HepG2 (cell line): ENCODE results near the gene ADPRS. TPM values are rescaled to one million over a fixed set of nuclear protein-coding genes. Genes with fewer than 3 reads are reported as not detected.

ENCODE experiments used
- HDAC1 ChIP-seq: sonication (generic); formaldehyde crosslinking; IDR thresholded peaks from 2 replicates; pipeline ENCODE4 v1.5.1; 2020; ENCODE audit warnings: mild to moderate bottlenecking, missing genetic modification reagents
- HDAC2 ChIP-seq: sonication (generic); formaldehyde crosslinking; IDR thresholded peaks from 2 replicates; pipeline ENCODE4 v1.4.0; 2020; ENCODE audit warnings: missing genetic modification reagents
- HNRNPUL1 ChIP-seq: fragments of 200-400 bp; formaldehyde crosslinking; IDR thresholded peaks from 2 replicates; pipeline ENCODE4 v1.6.1; 2017; ENCODE audit warnings: low read depth, mild to moderate bottlenecking, low read length, moderate library complexity
- KAT7 ChIP-seq: IDR thresholded peaks from 2 replicates; pipeline ENCODE4 v1.6.1; 2018; ENCODE audit warnings: borderline replicate concordance, missing compliant biosample characterization
- KLF13 ChIP-seq: sonication (generic); formaldehyde crosslinking; IDR thresholded peaks from 2 replicates; pipeline ENCODE4 v1.4.0; 2020; ENCODE audit warnings: mild to moderate bottlenecking, missing genetic modification reagents
- POLR2G ChIP-seq: fragments of 200-400 bp; formaldehyde crosslinking; IDR thresholded peaks from 2 replicates; pipeline ENCODE4 v1.6.1; 2018; ENCODE audit warnings: mild to moderate bottlenecking, low read depth, low read length, moderate library complexity
- PTBP1 ChIP-seq: fragments of 200-400 bp; formaldehyde crosslinking; IDR thresholded peaks from 2 replicates; pipeline ENCODE4 v1.6.1; 2018; ENCODE audit warnings: low read length, low read depth; ENCODE audit not compliant: poor library complexity, severe bottlenecking
- TRIM24 ChIP-seq: sonication (generic); formaldehyde crosslinking; IDR thresholded peaks from 2 replicates; pipeline ENCODE4 v1.8.0; 2022; ENCODE audit warnings: mild to moderate bottlenecking, missing genetic modification reagents
- ZBTB38 ChIP-seq: sonication (generic); formaldehyde crosslinking; IDR thresholded peaks from 2 replicates; pipeline ENCODE4 v1.5.1; 2020; ENCODE audit warnings: mild to moderate bottlenecking, missing genetic modification reagents
- ZMYM2 ChIP-seq: sonication (generic); formaldehyde crosslinking; IDR thresholded peaks from 2 replicates; pipeline ENCODE4 v1.8.0; 2022; ENCODE audit warnings: mild to moderate bottlenecking, missing genetic modification reagents
- ZNF329 ChIP-seq: sonication (generic); formaldehyde crosslinking; IDR thresholded peaks from 2 replicates; pipeline ENCODE4 v1.9.0; 2021; ENCODE audit warnings: low read depth, mild to moderate bottlenecking, missing genetic modification reagents
- ZNF350 ChIP-seq: sonication (generic); formaldehyde crosslinking; IDR thresholded peaks from 2 replicates; pipeline ENCODE4 v1.4.0; 2020; ENCODE audit warnings: mild to moderate bottlenecking, low read depth, missing genetic modification reagents, borderline replicate concordance
- ZNF562 ChIP-seq: sonication (generic); formaldehyde crosslinking; IDR thresholded peaks from 2 replicates; pipeline ENCODE4 v1.8.0; 2022; ENCODE audit warnings: missing genetic modification reagents, borderline replicate concordance
- ZNF569 ChIP-seq: sonication (generic); formaldehyde crosslinking; IDR thresholded peaks from 2 replicates; pipeline ENCODE4 v1.5.0; 2020; ENCODE audit warnings: mild to moderate bottlenecking, missing genetic modification reagents, moderate library complexity, borderline replicate concordance
- ZNF660 ChIP-seq: sonication (generic); formaldehyde crosslinking; IDR thresholded peaks from 2 replicates; pipeline ENCODE4 v1.5.1; 2020; ENCODE audit warnings: mild to moderate bottlenecking, low read depth, missing genetic modification reagents, borderline replicate concordance
- ZSCAN22 ChIP-seq: sonication (generic); formaldehyde crosslinking; IDR thresholded peaks from 2 replicates; pipeline ENCODE4 v1.4.0; 2020; ENCODE audit warnings: mild to moderate bottlenecking, missing genetic modification reagents
- polyA plus RNA-seq, 8 experiments: library from polyadenylated mRNA; depleted of rRNA in 3 of 8; stranded (reverse) in 7 of 8; unstranded in 1 of 8; fragments of >200 nt; fragmentation: Illumina TruSeq in 4 of 8; extraction: Trizol in 4 of 8; gene quantifications; 2 replicates each; pipeline versions ENCODE4 v1.2.1 to v1.2.3, GENCODE V29; 2011 to 2016; ENCODE audit warnings: low read depth in 4 of 8, missing spikeins in 1 of 8, mixed read lengths in 1 of 8; ENCODE audit not compliant: insufficient read depth in 1 of 8
- total RNA-seq, 5 experiments: library from RNA; depleted of rRNA; stranded (reverse); fragments of >200 nt; fragmentation: Illumina TruSeq; extraction: Trizol; gene quantifications; 2 replicates each; pipeline ENCODE4 v1.2.3, GENCODE V29; 2016; ENCODE audit warnings: low read depth in 1 of 5
- TF ChIP-seq, protein P1 (sequence below): sonication (generic); formaldehyde crosslinking; IDR thresholded peaks from 2 replicates; pipeline ENCODE4 v1.4.0; 2020; ENCODE audit warnings: missing genetic modification reagents, low read depth, mild to moderate bottlenecking, borderline replicate concordance
- TF ChIP-seq, protein P2 (sequence below): sonication (generic); formaldehyde crosslinking; IDR thresholded peaks from 2 replicates; pipeline ENCODE4 v1.5.1; 2020; ENCODE audit warnings: missing genetic modification reagents, mild to moderate bottlenecking, borderline replicate concordance
- TF ChIP-seq, protein P3 (sequence below): sonication (generic); formaldehyde crosslinking; IDR thresholded peaks from 2 replicates; pipeline ENCODE4 v1.4.0; 2020; ENCODE audit warnings: missing genetic modification reagents, borderline replicate concordance
- TF ChIP-seq, protein P4 (sequence below): sonication (generic); formaldehyde crosslinking; IDR thresholded peaks from 2 replicates; pipeline ENCODE4 v1.5.0; 2020; ENCODE audit warnings: missing genetic modification reagents, mild to moderate bottlenecking, borderline replicate concordance

Gene ADPRS
- total and polyA plus RNA-seq, 2 of the 13 experiments (the other 11 are each of a cell fraction or from before 2014, with no cell fraction given): 30.6 to 36.4 TPM

DNA sequence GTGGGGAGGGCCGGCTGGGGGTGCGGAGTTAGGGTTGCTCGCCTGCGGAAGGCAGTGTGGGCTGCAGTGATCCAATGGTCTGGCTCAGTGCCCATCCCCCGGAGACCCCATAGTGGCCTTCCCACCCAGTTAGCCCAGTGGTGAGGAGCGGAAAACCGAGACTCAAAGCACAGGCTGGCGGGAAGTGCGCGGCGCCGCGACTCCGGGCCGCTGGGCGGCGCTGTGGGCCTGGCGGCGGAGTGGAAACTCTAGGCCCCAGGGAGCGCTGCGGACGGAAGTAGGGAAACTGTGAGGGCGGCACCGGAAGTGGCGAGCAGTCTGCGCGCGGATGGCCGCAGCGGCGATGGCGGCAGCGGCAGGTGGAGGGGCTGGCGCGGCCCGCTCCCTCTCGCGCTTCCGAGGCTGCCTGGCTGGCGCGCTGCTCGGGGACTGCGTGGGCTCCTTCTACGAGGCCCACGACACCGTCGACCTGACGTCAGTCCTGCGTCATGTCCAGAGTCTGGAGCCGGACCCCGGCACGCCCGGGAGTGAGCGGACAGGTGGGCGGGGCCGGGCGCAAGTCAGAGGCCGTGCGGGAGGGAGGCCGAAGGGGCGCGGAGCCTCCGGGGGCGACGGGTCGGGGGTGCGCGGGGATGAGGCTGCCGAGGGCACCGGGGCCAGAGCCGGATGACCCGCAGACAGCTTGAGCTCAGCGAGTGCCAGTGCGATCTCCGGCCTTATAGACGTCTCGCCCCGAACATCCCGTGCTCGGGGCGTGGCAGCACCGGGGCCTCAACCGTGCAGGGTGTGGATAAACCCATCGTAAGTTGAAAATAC, at the start of gene ADPRS (continued):
- TF ChIP-seq KAT7: peak; percentile 99
- TF ChIP-seq, protein P1, sequence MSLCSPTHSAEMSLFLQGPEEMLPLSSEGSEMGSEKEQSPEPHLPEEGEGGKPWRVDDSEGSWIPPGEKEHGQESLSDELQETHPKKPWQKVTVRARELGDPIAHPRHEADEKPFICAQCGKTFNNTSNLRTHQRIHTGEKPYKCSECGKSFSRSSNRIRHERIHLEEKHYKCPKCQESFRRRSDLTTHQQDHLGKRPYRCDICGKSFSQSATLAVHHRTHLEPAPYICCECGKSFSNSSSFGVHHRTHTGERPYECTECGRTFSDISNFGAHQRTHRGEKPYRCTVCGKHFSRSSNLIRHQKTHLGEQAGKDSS (CRISPR knock-in tag): 0 out of 2 replicates have a peak, but pooled peaks have one; percentile 20
- TF ChIP-seq PTBP1: no peak
- TF ChIP-seq HNRNPUL1: peak; percentile 76; the same call in 1 of the 2 replicates
- TF ChIP-seq ZNF562: no peak; the same call in 1 of the 2 replicates
- TF ChIP-seq ZNF660 (CRISPR knock-in tag): no peak
- peak; percentile 98 for TF ChIP-seq KLF13 (CRISPR knock-in tag)
- TF ChIP-seq POLR2G: peak; percentile 98
- peak; percentile 81; the same call in 1 of the 2 replicates for TF ChIP-seq ZNF569
- TF ChIP-seq TRIM24: no peak
- TF ChIP-seq, protein P2, sequence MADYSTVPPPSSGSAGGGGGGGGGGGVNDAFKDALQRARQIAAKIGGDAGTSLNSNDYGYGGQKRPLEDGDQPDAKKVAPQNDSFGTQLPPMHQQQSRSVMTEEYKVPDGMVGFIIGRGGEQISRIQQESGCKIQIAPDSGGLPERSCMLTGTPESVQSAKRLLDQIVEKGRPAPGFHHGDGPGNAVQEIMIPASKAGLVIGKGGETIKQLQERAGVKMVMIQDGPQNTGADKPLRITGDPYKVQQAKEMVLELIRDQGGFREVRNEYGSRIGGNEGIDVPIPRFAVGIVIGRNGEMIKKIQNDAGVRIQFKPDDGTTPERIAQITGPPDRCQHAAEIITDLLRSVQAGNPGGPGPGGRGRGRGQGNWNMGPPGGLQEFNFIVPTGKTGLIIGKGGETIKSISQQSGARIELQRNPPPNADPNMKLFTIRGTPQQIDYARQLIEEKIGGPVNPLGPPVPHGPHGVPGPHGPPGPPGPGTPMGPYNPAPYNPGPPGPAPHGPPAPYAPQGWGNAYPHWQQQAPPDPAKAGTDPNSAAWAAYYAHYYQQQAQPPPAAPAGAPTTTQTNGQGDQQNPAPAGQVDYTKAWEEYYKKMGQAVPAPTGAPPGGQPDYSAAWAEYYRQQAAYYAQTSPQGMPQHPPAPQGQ (CRISPR knock-in tag): no peak
- peak; percentile 88 for TF ChIP-seq HDAC2 (CRISPR knock-in tag)
- peak; percentile 91 for TF ChIP-seq ZBTB38
- peak; percentile 98 for TF ChIP-seq HDAC1 (CRISPR knock-in tag)
- TF ChIP-seq, protein P3, sequence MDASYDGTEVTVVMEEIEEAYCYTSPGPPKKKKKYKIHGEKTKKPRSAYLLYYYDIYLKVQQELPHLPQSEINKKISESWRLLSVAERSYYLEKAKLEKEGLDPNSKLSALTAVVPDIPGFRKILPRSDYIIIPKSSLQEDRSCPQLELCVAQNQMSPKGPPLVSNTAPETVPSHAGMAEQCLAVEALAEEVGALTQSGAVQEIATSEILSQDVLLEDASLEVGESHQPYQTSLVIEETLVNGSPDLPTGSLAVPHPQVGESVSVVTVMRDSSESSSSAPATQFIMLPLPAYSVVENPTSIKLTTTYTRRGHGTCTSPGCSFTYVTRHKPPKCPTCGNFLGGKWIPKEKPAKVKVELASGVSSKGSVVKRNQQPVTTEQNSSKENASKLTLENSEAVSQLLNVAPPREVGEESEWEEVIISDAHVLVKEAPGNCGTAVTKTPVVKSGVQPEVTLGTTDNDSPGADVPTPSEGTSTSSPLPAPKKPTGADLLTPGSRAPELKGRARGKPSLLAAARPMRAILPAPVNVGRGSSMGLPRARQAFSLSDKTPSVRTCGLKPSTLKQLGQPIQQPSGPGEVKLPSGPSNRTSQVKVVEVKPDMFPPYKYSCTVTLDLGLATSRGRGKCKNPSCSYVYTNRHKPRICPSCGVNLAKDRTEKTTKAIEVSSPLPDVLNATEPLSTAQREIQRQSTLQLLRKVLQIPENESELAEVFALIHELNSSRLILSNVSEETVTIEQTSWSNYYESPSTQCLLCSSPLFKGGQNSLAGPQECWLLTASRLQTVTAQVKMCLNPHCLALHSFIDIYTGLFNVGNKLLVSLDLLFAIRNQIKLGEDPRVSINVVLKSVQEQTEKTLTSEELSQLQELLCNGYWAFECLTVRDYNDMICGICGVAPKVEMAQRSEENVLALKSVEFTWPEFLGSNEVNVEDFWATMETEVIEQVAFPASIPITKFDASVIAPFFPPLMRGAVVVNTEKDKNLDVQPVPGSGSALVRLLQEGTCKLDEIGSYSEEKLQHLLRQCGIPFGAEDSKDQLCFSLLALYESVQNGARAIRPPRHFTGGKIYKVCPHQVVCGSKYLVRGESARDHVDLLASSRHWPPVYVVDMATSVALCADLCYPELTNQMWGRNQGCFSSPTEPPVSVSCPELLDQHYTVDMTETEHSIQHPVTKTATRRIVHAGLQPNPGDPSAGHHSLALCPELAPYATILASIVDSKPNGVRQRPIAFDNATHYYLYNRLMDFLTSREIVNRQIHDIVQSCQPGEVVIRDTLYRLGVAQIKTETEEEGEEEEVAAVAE (CRISPR knock-in tag): peak; percentile 82
- TF ChIP-seq ZNF350 (CRISPR knock-in tag): peak; percentile 89; the same call in 1 of the 2 replicates
- TF ChIP-seq ZMYM2 (CRISPR knock-in tag): no peak
- TF ChIP-seq, protein P4, sequence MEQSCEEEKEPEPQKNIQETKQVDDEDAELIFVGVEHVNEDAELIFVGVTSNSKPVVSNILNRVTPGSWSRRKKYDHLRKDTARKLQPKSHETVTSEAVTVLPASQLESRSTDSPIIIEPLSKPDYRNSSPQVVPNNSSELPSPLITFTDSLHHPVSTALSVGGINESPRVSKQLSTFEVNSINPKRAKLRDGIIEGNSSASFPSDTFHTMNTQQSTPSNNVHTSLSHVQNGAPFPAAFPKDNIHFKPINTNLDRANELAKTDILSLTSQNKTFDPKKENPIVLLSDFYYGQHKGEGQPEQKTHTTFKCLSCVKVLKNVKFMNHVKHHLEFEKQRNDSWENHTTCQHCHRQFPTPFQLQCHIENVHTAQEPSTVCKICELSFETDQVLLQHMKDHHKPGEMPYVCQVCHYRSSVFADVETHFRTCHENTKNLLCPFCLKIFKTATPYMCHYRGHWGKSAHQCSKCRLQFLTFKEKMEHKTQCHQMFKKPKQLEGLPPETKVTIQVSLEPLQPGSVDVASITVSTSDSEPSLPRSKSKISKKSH (CRISPR knock-in tag): no peak
- peak; percentile 79; the same call in 1 of the 2 replicates for TF ChIP-seq ZNF329 (CRISPR knock-in tag)
- TF ChIP-seq ZSCAN22 (CRISPR knock-in tag): 0 out of 2 replicates have a peak, but pooled peaks have one; percentile 38
